NB4 (cell line): Measurements from ENCODE around the gene SEZ6L.

ENCODE experiments used
- CTCF ChIP-seq: IDR thresholded peaks from one replicate; pipeline ENCODE4 v1.5.1; 2012; ENCODE audit warnings: low read depth, low read length
- POLR2A ChIP-seq: IDR thresholded peaks from 2 replicates; pipeline ENCODE4 v1.6.1; 2011; ENCODE audit warnings: mild to moderate bottlenecking; ENCODE audit not compliant: insufficient read length; ENCODE audit errors: extremely low read depth

- TF ChIP-seq CTCF: no peak
- no peak for TF ChIP-seq POLR2A
Measured at GRCh38 chr22:26214466-26214865, 45.2 kb downstream of the SEZ6L start.
